ENCODE data around the gene ABHD17C.

- TF ChIP-seq CTCF (IDR thresholded peaks at IDR 0.05) (no peak), POLR2A (IDR thresholded peaks at IDR 0.05) (no peak)
Measured at GRCh38 chr15:80703965-80704364, 8.9 kb downstream of the ABHD17C start.

All from adrenal gland (tissue), 5 donors.